IMR-90 (cell line): ENCODE results near the gene SERTAD4. TPM values are rescaled to one million over a fixed set of nuclear protein-coding genes. Genes with fewer than 3 reads are reported as not detected.
A peak's percentile ranks its signal among the peaks of the same experiment; 100 is the strongest.

Experiments used
- ATAC-seq: fragments of 200-7000 bp; cut with Tn5 transposase; 2 replicates; pipeline ENCODE4 v1.9.1; 2020; ENCODE audit warnings: low read depth, mild to moderate bottlenecking, moderate library complexity
- BruUV-seq: library from RNA; stranded (reverse); fragments of 400-500 nt; replicated peaks from 2 replicates; lab custom pipeline; 2021; lab: Mats Ljungman, UMichigan
- CTCF ChIA-PET: fragments of 300-600 bp; formaldehyde crosslinking; extraction: SDS; loops from one replicate; lab custom pipeline; 2021; ENCODE audit warnings: antibody characterized with exemption; lab: Yijun Ruan, JAX
- POLR2A ChIA-PET: fragments of 300-600 bp; sonication (Branson Sonifier 250); formaldehyde crosslinking; loops from one replicate; lab custom pipeline; 2022; ENCODE audit warnings: antibody characterized with exemption; ENCODE audit not compliant: unreplicated experiment; lab: Charles Lee
- DNase-seq: peaks from one replicate; pipeline ENCODE4 v3.0.0; 2013
- H2AFZ ChIP-seq: replicated peaks from 2 replicates; pipeline ENCODE3; 2013; ENCODE audit warnings: low read length, mild to moderate bottlenecking; ENCODE audit not compliant: poor library complexity
- H2AK5ac ChIP-seq: 2 replicates; pipeline ENCODE4 v1.6.1; 2013; ENCODE audit warnings: low read depth, low read length, inconsistent platforms
- H2AK9ac ChIP-seq: replicated peaks from 2 replicates; pipeline ENCODE3; 2013; ENCODE audit warnings: mild to moderate bottlenecking, low read depth, low read length, moderate library complexity; ENCODE audit not compliant: poor library complexity
- H2BK120ac ChIP-seq: 2 replicates; pipeline ENCODE4 v1.6.1; 2013; ENCODE audit warnings: low read depth, low read length, inconsistent platforms
- H2BK15ac ChIP-seq: 3 replicates; pipeline ENCODE4 v1.6.1; 2013; ENCODE audit warnings: low read depth, low read length, inconsistent platforms
- H2BK20ac ChIP-seq: 2 replicates; pipeline ENCODE4 v1.6.1; 2013; ENCODE audit warnings: low read depth, mild to moderate bottlenecking, inconsistent platforms, low read length, moderate library complexity
- H2BK5ac ChIP-seq: 2 replicates; pipeline ENCODE4 v1.6.1; 2013; ENCODE audit warnings: mild to moderate bottlenecking, low read depth, low read length, inconsistent platforms; ENCODE audit not compliant: poor library complexity, severe bottlenecking
- H3K14ac ChIP-seq: replicated peaks from 2 replicates; pipeline ENCODE4 v1.6.1; 2013; ENCODE audit warnings: low read depth, low read length, inconsistent platforms
- H3K18ac ChIP-seq: 2 replicates; pipeline ENCODE4 v1.6.1; 2013; ENCODE audit warnings: low read depth, low read length, control low read depth
- H3K23ac ChIP-seq: 2 replicates; pipeline ENCODE4 v1.6.1; 2013; ENCODE audit warnings: low read depth, low read length, inconsistent platforms
- H3K27ac ChIP-seq: 2 replicates; pipeline ENCODE4 v1.5.1; 2013; ENCODE audit warnings: mild to moderate bottlenecking, control low read depth, low read length; ENCODE audit not compliant: insufficient read depth
- H3K27me3 ChIP-seq: 2 replicates; pipeline ENCODE4 v1.6.1; 2013; ENCODE audit warnings: low read length; ENCODE audit not compliant: control insufficient read depth, insufficient read depth
- H3K36me3 ChIP-seq: 2 replicates; pipeline ENCODE4 v1.6.1; 2013; ENCODE audit warnings: low read length, mixed read lengths; ENCODE audit not compliant: control insufficient read depth, insufficient read depth
- H3K4ac ChIP-seq: 2 replicates; pipeline ENCODE4 v1.6.1; 2013; ENCODE audit warnings: low read depth, low read length, inconsistent platforms
- H3K4me1 ChIP-seq: 2 replicates; pipeline ENCODE4 v1.6.1; 2013; ENCODE audit warnings: low read length, mixed read lengths; ENCODE audit not compliant: control insufficient read depth, insufficient read depth
- H3K4me2 ChIP-seq: 2 replicates; pipeline ENCODE4 v1.6.1; 2013; ENCODE audit warnings: low read depth, mild to moderate bottlenecking, control low read depth, low read length, moderate library complexity
- H3K4me3 ChIP-seq: 2 replicates; pipeline ENCODE4 v1.5.1; 2013; ENCODE audit warnings: low read depth, mild to moderate bottlenecking, control low read depth, low read length, moderate library complexity; ENCODE audit not compliant: insufficient read depth
- H3K56ac ChIP-seq: 2 replicates; pipeline ENCODE4 v1.6.1; 2013; ENCODE audit warnings: low read length, inconsistent platforms; ENCODE audit not compliant: insufficient read depth; ENCODE audit errors: extremely low read depth
- H3K79me1 ChIP-seq, 2 experiments: 2 replicates each; pipeline ENCODE4 v1.6.1; 2013; ENCODE audit warnings: low read length in 2 of 2, inconsistent platforms in 1 of 2, low read depth in 1 of 2
- H3K9ac ChIP-seq: 2 replicates; pipeline ENCODE4 v1.6.1; 2013; ENCODE audit warnings: low read depth, low read length, control low read depth
- H3K9me1 ChIP-seq: 2 replicates; pipeline ENCODE4 v1.6.1; 2013; ENCODE audit warnings: low read length, inconsistent platforms; ENCODE audit not compliant: insufficient read depth
- H3K9me3 ChIP-seq: 2 replicates; pipeline ENCODE4 v1.6.1; 2013; ENCODE audit warnings: low read length; ENCODE audit not compliant: control insufficient read depth, insufficient read depth
- H4K20me1 ChIP-seq: 2 replicates; pipeline ENCODE4 v1.6.1; 2013; ENCODE audit warnings: low read length, inconsistent platforms; ENCODE audit not compliant: insufficient read depth
- H4K5ac ChIP-seq: 2 replicates; pipeline ENCODE4 v1.6.1; 2013; ENCODE audit warnings: mild to moderate bottlenecking, low read depth, low read length, control low read depth
- H4K8ac ChIP-seq, 2 experiments: 2 replicates each; pipeline ENCODE4 v1.6.1; 2013; ENCODE audit warnings: low read depth in 2 of 2, low read length in 2 of 2, control low read depth in 1 of 2, inconsistent platforms in 1 of 2
- H4K91ac ChIP-seq: 2 replicates; pipeline ENCODE4 v1.6.1; 2013; ENCODE audit warnings: low read depth, low read length, inconsistent platforms; ENCODE audit not compliant: insufficient read depth
- BHLHE40 ChIP-seq: fragments of 150-350 bp; IDR thresholded peaks from 2 replicates; pipeline ENCODE4 v1.6.1; 2016; ENCODE audit warnings: mild to moderate bottlenecking, low read depth, low read length
- CEBPB ChIP-seq: IDR thresholded peaks from 2 replicates; pipeline ENCODE4 v1.6.1; 2012; ENCODE audit warnings: low read depth, low read length, improper control_type of control experiment
- CHD1 ChIP-seq: IDR thresholded peaks from 2 replicates; pipeline ENCODE4 v1.6.1; 2012; ENCODE audit warnings: low read depth, low read length, improper control_type of control experiment
- CTCF ChIP-seq: conservative IDR thresholded peaks from 2 replicates; pipeline ENCODE4 v1.5.1; 2012; ENCODE audit warnings: mild to moderate bottlenecking, low read depth, low read length, improper control_type of control experiment
- ELK1 ChIP-seq: fragments of 150-350 bp; IDR thresholded peaks from 2 replicates; pipeline ENCODE4 v1.6.1; 2016; ENCODE audit warnings: low read depth, mild to moderate bottlenecking, low read length, moderate library complexity, borderline replicate concordance
- FOS ChIP-seq: fragments of 150-350 bp; IDR thresholded peaks from 2 replicates; pipeline ENCODE4 v1.6.1; 2016; ENCODE audit warnings: low read depth, low read length
- MAZ ChIP-seq: IDR thresholded peaks from 2 replicates; pipeline ENCODE4 v1.6.1; 2012; ENCODE audit warnings: low read depth, mild to moderate bottlenecking, low read length, improper control_type of control experiment, moderate library complexity, borderline replicate concordance
- NFE2L2 ChIP-seq: fragments of 150-350 bp; IDR thresholded peaks from 2 replicates; pipeline ENCODE4 v1.6.1; 2016; ENCODE audit warnings: low read depth, mild to moderate bottlenecking, low read length
- RAD21 ChIP-seq: IDR thresholded peaks from 2 replicates; pipeline ENCODE4 v1.6.1; 2012; ENCODE audit warnings: low read length, improper control_type of control experiment
- RCOR1 ChIP-seq: IDR thresholded peaks from 2 replicates; pipeline ENCODE4 v1.6.1; 2012; ENCODE audit warnings: mild to moderate bottlenecking, low read length, improper control_type of control experiment; ENCODE audit not compliant: insufficient replicate concordance
- SMC3 ChIP-seq: fragments of 150-350 bp; IDR thresholded peaks from 2 replicates; pipeline ENCODE4 v1.6.1; 2016; ENCODE audit warnings: low read depth, mild to moderate bottlenecking, antibody characterized with exemption, low read length, moderate library complexity
- USF2 ChIP-seq: fragments of 150-350 bp; IDR thresholded peaks from 2 replicates; pipeline ENCODE4 v1.6.1; 2017; ENCODE audit warnings: mild to moderate bottlenecking, antibody characterized with exemption, low read length, low read depth
- WGBS, 2 experiments: methylation state at CpG; one replicate each; pipeline versions ENCODE4 v1.1.5 to v1.1.7; 2013; ENCODE audit warnings: missing lambda C conversion rate in 2 of 2; ENCODE audit not compliant: insufficient read length in 1 of 2; ENCODE audit errors: extremely low coverage in 2 of 2; 5-methylcytosine and 5-hydroxymethylcytosine counted together
- dilution Hi-C: fragments of 300-500 bp; cut with HindIII; formaldehyde crosslinking; loops from one replicate; pipeline ENCODE4 v1.14.3; 2018; ENCODE audit warnings: low sequenced_read_pairs; ENCODE audit not compliant: unreplicated experiment
- in situ Hi-C: fragments of 300-500 bp; cut with MboI; formaldehyde crosslinking; loops from 3 replicates; pipeline ENCODE4 v1.14.3; 2019; ENCODE audit warnings: low sequenced_read_pairs, inconsistent platforms, mixed read lengths
- intact Hi-C: fragments of 100-400 bp; cut with micrococcal nuclease; formaldehyde crosslinking; loops from 2 replicates; pipeline ENCODE4 v1.10.0; 2022
- polyA plus RNA-seq, 3 experiments: library from polyadenylated mRNA; depleted of rRNA; stranded (reverse); fragments of >200 nt; gene quantifications; 2 replicates each; pipeline ENCODE4 v1.2.3, GENCODE V29; 2012; ENCODE audit warnings: low replicate concordance in 1 of 3
- total RNA-seq: library from RNA; depleted of rRNA; stranded (reverse); fragments of >200 nt; gene quantifications from 2 replicates; pipeline ENCODE4 v1.2.3, GENCODE V29; 2012

The SERTAD4 gene
- total and polyA plus RNA-seq, 2 of the 4 experiments (the other 2 are of a cell fraction): under 0.01 to 0.22 TPM

GRCh38 chr1:210230149-210230695, 2.4 kb upstream of the SERTAD4 start (continued):
- TF ChIP-seq MAZ (no peak), CHD1 (no peak)

GRCh38 chr1:210231846-210232510, 618 bp upstream of the SERTAD4 start:
- Histone ChIP-seq H3K4me3 (no peak overlapping the region; the same call in 1 of the 2 replicates), H2BK5ac (no peak overlapping the region), H3K4me1 (peaks cover 7% of the 10 kb centered on the region; the same call in 1 of the 2 replicates), H3K23ac (no peak overlapping the region), H3K79me1 (no peaks in the 10 kb centered on the region), H2BK20ac (no peak overlapping the region), H3K36me3 (no peaks in the 10 kb centered on the region), H3K9me1 (peaks cover 7% of the 10 kb centered on the region; the same call in 1 of the 2 replicates), H2AK9ac (no peak overlapping the region), H2BK120ac (no peak overlapping the region), H2AFZ (no peak overlapping the region), H3K4ac (no peak overlapping the region), H3K9me3 (no peaks in the 10 kb centered on the region), H3K56ac (no peak overlapping the region), H4K20me1 (no peaks in the 10 kb centered on the region), H2AK5ac (no peak overlapping the region), H4K8ac (no peak overlapping the region), H3K27ac (no peak overlapping the region), H3K4me2 (peak overlapping the region; percentile 15; the same call in 1 of the 2 replicates), H4K5ac (no peak overlapping the region), H2BK15ac (no peak overlapping the region), H3K18ac (no peak overlapping the region), H3K9ac (no peak overlapping the region), H3K27me3 (peaks cover 55% of the 10 kb centered on the region), H3K14ac (no peak overlapping the region), H4K91ac (no peak overlapping the region)
- no TSS peak for BruUV-seq
- intact Hi-C loops (no loop called here), in situ Hi-C loops (no loop called here), dilution Hi-C loops (no loop called here)
- ATAC-seq (no peak), DNase-seq (no peak)
- ChIA-PET POLR2A (interaction anchor here (0.6 kb wide), 3 partner anchors 82 to 144 kb away, joined by 3 to 4 read pairs (median 3); no protein-coding TSS in a partner anchor), CTCF (interaction anchor here (0.6 to 1.7 kb wide), 2 partner anchors 58 to 88 kb away, joined by 3 to 5 read pairs; no protein-coding TSS in a partner anchor)
- whole genome bisulfite sequencing, 2 experiments: no CpG with 5 or more reads among the region's 20 CpGs
- TF ChIP-seq USF2 (no peak), BHLHE40 (no peak), RAD21 (no peak), NFE2L2 (no peak), CEBPB (no peak), RCOR1 (no peak), ELK1 (no peak), CTCF (no peak), SMC3 (no peak), FOS (no peak)
